H1 (cell line): ENCODE results near the gene PDSS1. TPM values are rescaled to one million over a fixed set of nuclear protein-coding genes. Genes with fewer than 3 reads are reported as not detected.

Experiments
- CTCF ChIA-PET: fragments of 300-600 bp; sonication (Branson Sonifier 250); formaldehyde crosslinking; loops from one replicate; lab custom pipeline; 2021; ENCODE audit not compliant: partially characterized antibody; lab: Charles Lee
- POLR2A ChIA-PET: fragments of 300-600 bp; sonication (Branson Sonifier 250); formaldehyde crosslinking; loops from one replicate; lab custom pipeline; 2021; ENCODE audit warnings: inconsistent platforms; ENCODE audit not compliant: partially characterized antibody; lab: Charles Lee
- DNase-seq, 2 experiments: peaks; one replicate each; pipeline versions ENCODE4 v3.0.0 to v3.0.0-alpha.2; 2010 to 2022; ENCODE audit warnings: low spot score in 2 of 2, low read depth in 1 of 2, mixed read lengths in 1 of 2
- FAIRE-seq: peaks from 2 replicates; lab custom pipeline; 2011; peaks lifted over from hg19 to GRCh38; lab: Jason Lieb, UNC
- H2AFZ ChIP-seq: 2 replicates; pipeline ENCODE4 v1.8.1; 2012; ENCODE audit warnings: low read length, inconsistent platforms
- H2AK5ac ChIP-seq: 2 replicates; pipeline ENCODE4 v1.6.1; 2013; ENCODE audit warnings: low read depth, low read length
- H2BK120ac ChIP-seq: replicated peaks from 2 replicates; pipeline ENCODE3; 2013; ENCODE audit warnings: low read depth, low read length, inconsistent platforms
- H2BK12ac ChIP-seq: 2 replicates; pipeline ENCODE4 v1.6.1; 2013; ENCODE audit warnings: low read depth, low read length
- H2BK15ac ChIP-seq: 2 replicates; pipeline ENCODE4 v1.6.1; 2013; ENCODE audit warnings: low read length
- H2BK20ac ChIP-seq: 2 replicates; pipeline ENCODE4 v1.6.1; 2013; ENCODE audit warnings: low read length
- H2BK5ac ChIP-seq: 2 replicates; pipeline ENCODE4 v1.6.1; 2013; ENCODE audit warnings: low read depth, low read length
- H3K14ac ChIP-seq: 2 replicates; pipeline ENCODE4 v1.6.1; 2013; ENCODE audit warnings: inconsistent platforms; ENCODE audit not compliant: insufficient read length
- H3K18ac ChIP-seq: 2 replicates; pipeline ENCODE4 v1.6.1; 2013; ENCODE audit warnings: low read length; ENCODE audit errors: extremely low read depth
- H3K23ac ChIP-seq: 2 replicates; pipeline ENCODE4 v1.6.1; 2013; ENCODE audit warnings: inconsistent platforms; ENCODE audit not compliant: insufficient read length
- H3K23me2 ChIP-seq: 2 replicates; pipeline ENCODE4 v1.6.1; 2013; ENCODE audit warnings: low read depth, low read length
- H3K27ac ChIP-seq: 2 replicates; pipeline ENCODE4 v1.6.1; 2011; ENCODE audit warnings: low read depth, low read length, inconsistent platforms
- H3K27me3 ChIP-seq, 4 experiments: replicated peaks in 1 of 4; 1 replicate in 1 of 4; 2 replicates in 3 of 4; pipeline versions ENCODE4 v1.6.1 to v1.8.1; 2011 to 2013; ENCODE audit warnings: low read length in 3 of 4, mild to moderate bottlenecking in 3 of 4, inconsistent platforms in 2 of 4, mixed read lengths in 2 of 4, moderate library complexity in 1 of 4; ENCODE audit not compliant: control insufficient read depth in 3 of 4, insufficient read depth in 3 of 4; ENCODE audit errors: extremely low read depth in 1 of 4
- H3K36me3 ChIP-seq, 4 experiments: 2 replicates each; pipeline versions ENCODE4 v1.6.1 to v1.8.1; 2011 to 2013; ENCODE audit warnings: mild to moderate bottlenecking in 4 of 4, low read length in 3 of 4, moderate library complexity in 2 of 4, control low read depth in 1 of 4, inconsistent platforms in 1 of 4; ENCODE audit not compliant: insufficient read depth in 4 of 4, control insufficient read depth in 2 of 4
- H3K4ac ChIP-seq: replicated peaks from 2 replicates; pipeline ENCODE3; 2013; ENCODE audit warnings: low read length, low read depth, mixed read lengths, inconsistent platforms; ENCODE audit not compliant: insufficient read length
- H3K4me1 ChIP-seq, 4 experiments: replicated peaks in 1 of 4; 1 replicate in 1 of 4; 2 replicates in 3 of 4; pipeline versions ENCODE4 v1.6.1 to v1.8.1; 2011 to 2013; ENCODE audit warnings: low read length in 3 of 4, inconsistent platforms in 2 of 4, mixed read lengths in 1 of 4; ENCODE audit not compliant: insufficient read depth in 4 of 4, control insufficient read depth in 3 of 4
- H3K4me2 ChIP-seq, 2 experiments: 2 replicates each; pipeline versions ENCODE4 v1.6.1 to v1.8.1; 2011 to 2013; ENCODE audit warnings: low read depth in 2 of 2, low read length in 2 of 2, control low read depth in 1 of 2, inconsistent platforms in 1 of 2, mild to moderate bottlenecking in 1 of 2; ENCODE audit not compliant: insufficient read depth in 1 of 2
- H3K4me3 ChIP-seq, 4 experiments: fragments of 200-600, 300-600 bp in 1 of 4; sonication (generic), shearing (Covaris generic), sonication (Bioruptor Twin) in 1 of 4; 2 replicates each; pipeline versions ENCODE4 v1.5.1 to v1.8.1; 2011 to 2016; ENCODE audit warnings: low read length in 4 of 4, low read depth in 3 of 4, control low read depth in 2 of 4, inconsistent platforms in 2 of 4, mild to moderate bottlenecking in 2 of 4, mixed read lengths in 1 of 4, moderate library complexity in 1 of 4; ENCODE audit not compliant: insufficient read depth in 2 of 4; ENCODE audit errors: extremely low read depth in 1 of 4
- H3K56ac ChIP-seq: replicated peaks from 2 replicates; pipeline ENCODE3; 2013; ENCODE audit warnings: low read depth, mild to moderate bottlenecking, mixed read lengths, low read length, inconsistent platforms; ENCODE audit not compliant: insufficient read length
- H3K79me1 ChIP-seq: 2 replicates; pipeline ENCODE4 v1.6.1; 2013; ENCODE audit warnings: low read depth, low read length, control low read depth
- H3K79me2 ChIP-seq, 2 experiments: 2 replicates each; pipeline versions ENCODE4 v1.6.1 to v1.8.1; 2012 to 2013; ENCODE audit warnings: low read length in 2 of 2, mild to moderate bottlenecking in 2 of 2, inconsistent platforms in 1 of 2; ENCODE audit not compliant: insufficient read depth in 2 of 2, control insufficient read depth in 1 of 2
- H3K9ac ChIP-seq, 4 experiments: replicated peaks in 1 of 4; 1 replicate in 1 of 4; 2 replicates in 3 of 4; pipeline versions ENCODE4 v1.6.1 to v1.8.1; 2011 to 2013; ENCODE audit warnings: low read depth in 3 of 4, low read length in 3 of 4, control low read depth in 2 of 4, mild to moderate bottlenecking in 2 of 4, moderate library complexity in 2 of 4, inconsistent platforms in 1 of 4; ENCODE audit errors: extremely low read depth in 1 of 4
- H3K9me3 ChIP-seq, 2 experiments: 2 replicates each; pipeline versions ENCODE4 v1.6.1 to v1.8.1; 2012 to 2013; ENCODE audit warnings: mild to moderate bottlenecking in 2 of 2, moderate library complexity in 2 of 2, control low read depth in 1 of 2, inconsistent platforms in 1 of 2, low read depth in 1 of 2, low read length in 1 of 2, mixed read lengths in 1 of 2; ENCODE audit not compliant: insufficient read depth in 2 of 2
- H4K20me1 ChIP-seq, 2 experiments: replicated peaks in 1 of 2; 2 replicates each; pipeline versions ENCODE3 to v1.8.1; 2011 to 2013; ENCODE audit warnings: inconsistent platforms in 2 of 2, low read length in 2 of 2, mild to moderate bottlenecking in 1 of 2; ENCODE audit not compliant: insufficient read depth in 2 of 2, control insufficient read depth in 1 of 2
- H4K5ac ChIP-seq: 2 replicates; pipeline ENCODE4 v1.6.1; 2013; ENCODE audit warnings: low read length, low read depth, mixed read lengths, inconsistent platforms; ENCODE audit not compliant: insufficient read length
- H4K8ac ChIP-seq: 2 replicates; pipeline ENCODE4 v1.8.0; 2013; ENCODE audit warnings: mild to moderate bottlenecking, moderate library complexity, low read length, inconsistent platforms; ENCODE audit not compliant: insufficient read depth; ENCODE audit errors: extremely low read depth
- H4K91ac ChIP-seq: replicated peaks from 2 replicates; pipeline ENCODE3; 2013; ENCODE audit warnings: low read length, mixed read lengths, inconsistent platforms; ENCODE audit not compliant: insufficient read length
- BACH1 ChIP-seq: IDR thresholded peaks from 2 replicates; pipeline ENCODE4 v1.6.1; 2012; ENCODE audit warnings: low read length, improper control_type of control experiment
- CBX8 ChIP-seq: fragments of 300-800, 300-1000 bp; sonication (generic); IDR thresholded peaks from 2 replicates; pipeline ENCODE4 v1.7.1; 2016; ENCODE audit warnings: low read depth, low read length, borderline replicate concordance
- GABPA ChIP-seq: IDR thresholded peaks from 2 replicates; pipeline ENCODE4 v1.6.1; 2011; ENCODE audit warnings: mild to moderate bottlenecking, low read length, moderate library complexity, borderline replicate concordance; ENCODE audit not compliant: insufficient read depth
- GTF2F1 ChIP-seq: IDR thresholded peaks from 2 replicates; pipeline ENCODE4 v1.6.1; 2012; ENCODE audit warnings: low read depth, low read length, improper control_type of control experiment, borderline replicate concordance
- HDAC6 ChIP-seq: IDR thresholded peaks from one replicate; pipeline ENCODE4 v1.7.1; 2012; ENCODE audit warnings: low read depth, mild to moderate bottlenecking, inconsistent platforms, low read length, moderate library complexity
- JUN ChIP-seq: IDR thresholded peaks from 2 replicates; pipeline ENCODE4 v1.6.1; 2011; ENCODE audit warnings: low read depth, mild to moderate bottlenecking, improper control_type of control experiment, low read length
- KDM5A ChIP-seq: fragments of 200-600 bp; IDR thresholded peaks from 2 replicates; pipeline ENCODE4 v1.7.1; 2012; ENCODE audit warnings: mild to moderate bottlenecking, low read length, inconsistent platforms, mixed read lengths
- NANOG ChIP-seq: IDR thresholded peaks from 2 replicates; pipeline ENCODE4 v1.6.1; 2011; ENCODE audit warnings: low read length, low read depth, mild to moderate bottlenecking, inconsistent platforms; ENCODE audit not compliant: insufficient read depth, poor library complexity, severe bottlenecking
- RXRA ChIP-seq: IDR thresholded peaks from 2 replicates; pipeline ENCODE4 v1.6.1; 2011; ENCODE audit warnings: low read depth, mild to moderate bottlenecking, low read length, moderate library complexity; ENCODE audit not compliant: insufficient read depth
- SP1 ChIP-seq: IDR thresholded peaks from 2 replicates; pipeline ENCODE4 v1.6.1; 2011; ENCODE audit warnings: low read depth, low read length
- TBP ChIP-seq: IDR thresholded peaks from 2 replicates; pipeline ENCODE4 v1.6.1; 2011; ENCODE audit warnings: low read depth, low read length, improper control_type of control experiment
- YY1 ChIP-seq: IDR thresholded peaks from 2 replicates; pipeline ENCODE4 v1.6.1; 2011; ENCODE audit warnings: low read depth, mild to moderate bottlenecking, low read length
- ZNF274 ChIP-seq: IDR thresholded peaks from 2 replicates; pipeline ENCODE4 v1.7.0; 2012; ENCODE audit warnings: low read length, borderline replicate concordance; ENCODE audit errors: extremely low read depth
- WGBS, 2 experiments: shearing (Covaris generic) in 1 of 2; methylation state at CpG; one replicate each; pipeline versions ENCODE4 v1.1.6 to v1.1.7; 2013 to 2015; ENCODE audit warnings: low lambda C conversion rate in 2 of 2, mixed read lengths in 2 of 2, inconsistent platforms in 1 of 2, low coverage in 1 of 2, missing lambda C conversion rate in 1 of 2; ENCODE audit not compliant: insufficient replicate concordance in 2 of 2, insufficient coverage in 1 of 2, insufficient read length in 1 of 2; ENCODE audit errors: extremely low coverage in 1 of 2, missing lambda C conversion rate in 1 of 2; 5-methylcytosine and 5-hydroxymethylcytosine counted together
- polyA plus RNA-seq, 7 experiments: library from polyadenylated mRNA; depleted of rRNA in 3 of 7; stranded (reverse) in 5 of 7; unstranded in 2 of 7; fragments of >200 nt in 5 of 7; fragments of 200-250 nt in 2 of 7; gene quantifications; 1 replicate in 5 of 7; 2 replicates in 1 of 7; 4 replicates in 1 of 7; pipeline versions ENCODE4 v1.2.1 to v1.2.3, GENCODE V29; 2011 to 2013; ENCODE audit warnings: missing spikeins in 2 of 7, mixed read lengths in 2 of 7
- total RNA-seq: library from RNA; stranded (reverse); fragmentation: NEBNext Ultra II Directional; extraction: Animal tissue kit (Norgen Biotek cat#: 25700); gene quantifications from 2 replicates; pipeline ENCODE4 v1.2.1, GENCODE V29; 2021

PDSS1 gene
- total and polyA plus RNA-seq, 2 of the 8 experiments (the other 6 are each of a cell fraction or from before 2014, with no cell fraction given): 21.3 to 26.0 TPM

GRCh38 chr10:26700884-26701630 lies 3.6 kb downstream of the PDSS1 start:
- no peak overlapping the region for H2BK5ac ChIP-seq
- H4K91ac ChIP-seq: no peak overlapping the region
- POLR2A ChIA-PET: interaction anchor here (1.5 kb wide), 1 partner anchor 13 kb away, joined by 3 read pairs; no protein-coding TSS in a partner anchor
- no peak overlapping the region for H2BK12ac ChIP-seq
- H3K23me2 ChIP-seq: peaks cover 8% of the 10 kb centered on the region; the same call in 1 of the 2 replicates
- WGBS, 2 experiments: 64% methylated on average over 4 of the region's 4 CpGs; no CpG with 5 or more reads in 1 of the 2 experiments
- peaks cover 10% of the 10 kb centered on the region for H3K79me1 ChIP-seq
- H3K23ac ChIP-seq: no peak overlapping the region
- H3K4me2 ChIP-seq: no peak overlapping the region
- H3K9ac ChIP-seq: no peak overlapping the region
- H2AFZ ChIP-seq: no peak overlapping the region
- no peak overlapping the region for H2BK20ac ChIP-seq
- peaks cover 0 to 2% (median 1%) of the 10 kb centered on the region in 4 experiments; a peak in 2 of 7 replicates for H3K4me1 ChIP-seq
- peaks cover 8 to 57% of the 10 kb centered on the region in 2 experiments for H3K79me2 ChIP-seq
- no peak overlapping the region for H3K4me3 ChIP-seq
- no peaks in the 10 kb centered on the region for H3K9me3 ChIP-seq
- H4K5ac ChIP-seq: no peak overlapping the region
- H2BK15ac ChIP-seq: no peak overlapping the region
- H3K27me3 ChIP-seq: no peaks in the 10 kb centered on the region
- H4K8ac ChIP-seq: no peak overlapping the region
- H3K56ac ChIP-seq: no peak overlapping the region
- FAIRE-seq (no peak), DNase-seq (no peak)
- H3K18ac ChIP-seq: no peak overlapping the region
- no peak overlapping the region for H2AK5ac ChIP-seq
- no peak overlapping the region for H3K27ac ChIP-seq
- no peak overlapping the region for H3K4ac ChIP-seq
- H2BK120ac ChIP-seq: no peak overlapping the region
- CTCF ChIA-PET: interaction anchor here (1.2 kb wide), 1 partner anchor 180 kb away, joined by 4 read pairs; no protein-coding TSS in a partner anchor
- peaks cover 0 to 21% (median 0%) of the 10 kb centered on the region in 4 experiments; a peak in 3 of 8 replicates for H3K36me3 ChIP-seq
- H3K14ac ChIP-seq: no peak overlapping the region
- no peaks in the 10 kb centered on the region for H4K20me1 ChIP-seq
- TF ChIP-seq NANOG (no peak), TBP (no peak), GABPA (no peak), HDAC6 (no peak), CBX8 (no peak), GTF2F1 (no peak), BACH1 (no peak), YY1 (no peak), SP1 (no peak), RXRA (no peak), JUN (no peak), ZNF274 (no peak), KDM5A (no peak)
